Bronchial epithelial cell (primary cell): ENCODE data around the gene SGCA. TPM values are rescaled to one million over a fixed set of nuclear protein-coding genes. Genes with fewer than 3 reads are reported as not detected.

Experiments
- DNase-seq: peaks from one replicate; pipeline ENCODE4 v3.0.0-alpha.2; 2010; ENCODE audit warnings: low read depth
- FAIRE-seq: peaks from 2 replicates; lab custom pipeline; 2011; peaks lifted over from hg19 to GRCh38; lab: Jason Lieb, UNC
- H3K27me3 ChIP-seq: 2 replicates; pipeline ENCODE4 v1.5.1; 2011; ENCODE audit warnings: low read length; ENCODE audit not compliant: control insufficient read depth, insufficient read depth
- H3K36me3 ChIP-seq: 2 replicates; pipeline ENCODE4 v1.5.1; 2011; ENCODE audit warnings: low read length; ENCODE audit not compliant: control insufficient read depth, insufficient read depth
- H3K4me3 ChIP-seq: 2 replicates; pipeline ENCODE4 v1.5.1; 2011; ENCODE audit warnings: mild to moderate bottlenecking, low read depth, low read length, control low read depth
- total RNA-seq: library from RNA; depleted of rRNA; stranded (reverse); fragments of >200 nt; gene quantifications from 2 replicates; pipeline ENCODE4 v1.2.1, GENCODE V29; 2014
- TF ChIP-seq, protein P1 (sequence below): IDR thresholded peaks from 2 replicates; pipeline ENCODE4 v1.5.1; 2011; ENCODE audit warnings: mild to moderate bottlenecking, moderate library complexity, low read length, control low read depth, inconsistent platforms; ENCODE audit not compliant: insufficient read depth, severe bottlenecking

Gene SGCA
- total RNA-seq, 1 donor from 2014 or later = not detected

DNA sequence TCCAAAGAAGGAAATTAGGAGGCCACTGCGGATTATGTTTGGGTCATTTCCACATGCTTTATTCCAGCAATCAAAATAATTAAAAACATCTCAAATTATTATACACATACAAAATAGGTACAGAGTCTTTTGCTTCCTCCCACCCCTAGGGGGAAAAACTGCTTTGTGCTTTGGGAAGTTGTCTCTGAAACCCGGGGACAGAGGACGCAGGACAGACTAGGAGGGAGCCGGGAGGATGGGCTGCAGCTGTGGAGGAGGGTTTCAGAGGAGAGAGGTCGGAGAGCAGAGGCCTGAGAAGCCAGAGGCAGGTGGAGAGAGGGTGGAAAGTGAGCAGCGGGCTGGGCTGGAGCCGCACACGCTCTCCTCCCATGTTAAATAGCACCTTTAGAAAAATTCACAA, 18.3 kb downstream of the SGCA start:
- no peak for FAIRE-seq

DNA sequence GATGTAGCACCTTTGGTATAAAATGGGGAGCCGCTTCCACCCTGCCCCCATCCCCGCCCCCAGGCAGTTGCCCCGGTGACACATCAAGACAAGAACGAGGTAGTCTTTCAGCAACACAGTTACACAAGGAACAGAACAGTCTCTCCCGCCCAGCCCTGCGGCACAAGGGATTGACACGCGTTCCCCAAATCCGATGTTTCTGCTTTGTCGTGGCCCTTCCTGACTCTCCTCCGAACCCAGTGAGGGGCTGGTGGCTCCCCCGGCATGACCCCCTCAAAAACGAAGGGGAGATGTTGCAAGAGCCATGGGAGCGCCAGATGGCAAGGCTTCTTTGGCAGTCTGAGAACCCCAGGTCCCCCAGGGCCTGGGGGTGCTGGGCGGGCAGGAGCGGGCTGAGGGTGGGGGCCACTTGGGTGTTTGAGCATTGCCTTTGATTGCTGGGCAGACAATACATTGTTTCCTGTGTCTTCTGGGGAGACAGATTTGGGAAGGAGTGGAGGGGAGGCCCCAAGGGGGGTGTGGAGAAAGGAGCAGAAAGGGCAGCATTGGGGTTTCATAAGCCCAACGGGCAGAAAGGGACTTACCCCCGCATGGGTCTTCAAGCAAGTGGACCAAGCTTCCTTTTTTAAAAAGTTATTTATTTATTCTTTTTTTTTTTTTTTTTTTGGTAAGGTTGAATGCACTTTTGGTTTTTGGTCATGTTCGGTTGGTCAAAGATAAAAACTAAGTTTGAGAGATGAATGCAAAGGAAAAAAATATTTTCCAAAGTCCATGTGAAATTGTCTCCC, 19.0 kb downstream of the SGCA start:
- TF ChIP-seq, protein P1, sequence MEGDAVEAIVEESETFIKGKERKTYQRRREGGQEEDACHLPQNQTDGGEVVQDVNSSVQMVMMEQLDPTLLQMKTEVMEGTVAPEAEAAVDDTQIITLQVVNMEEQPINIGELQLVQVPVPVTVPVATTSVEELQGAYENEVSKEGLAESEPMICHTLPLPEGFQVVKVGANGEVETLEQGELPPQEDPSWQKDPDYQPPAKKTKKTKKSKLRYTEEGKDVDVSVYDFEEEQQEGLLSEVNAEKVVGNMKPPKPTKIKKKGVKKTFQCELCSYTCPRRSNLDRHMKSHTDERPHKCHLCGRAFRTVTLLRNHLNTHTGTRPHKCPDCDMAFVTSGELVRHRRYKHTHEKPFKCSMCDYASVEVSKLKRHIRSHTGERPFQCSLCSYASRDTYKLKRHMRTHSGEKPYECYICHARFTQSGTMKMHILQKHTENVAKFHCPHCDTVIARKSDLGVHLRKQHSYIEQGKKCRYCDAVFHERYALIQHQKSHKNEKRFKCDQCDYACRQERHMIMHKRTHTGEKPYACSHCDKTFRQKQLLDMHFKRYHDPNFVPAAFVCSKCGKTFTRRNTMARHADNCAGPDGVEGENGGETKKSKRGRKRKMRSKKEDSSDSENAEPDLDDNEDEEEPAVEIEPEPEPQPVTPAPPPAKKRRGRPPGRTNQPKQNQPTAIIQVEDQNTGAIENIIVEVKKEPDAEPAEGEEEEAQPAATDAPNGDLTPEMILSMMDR = no peak
- Histone ChIP-seq H3K27me3 (no peaks in the 10 kb centered on the region), H3K4me3 (no peak overlapping the region), H3K36me3 (peaks cover 27% of the 10 kb centered on the region)
- FAIRE-seq (no peak), DNase-seq (peak; percentile 69)

More for the DNA sequence above, 18.3 kb downstream of the SGCA start:
- Histone ChIP-seq H3K36me3 (peaks cover 23% of the 10 kb centered on the region), H3K27me3 (no peaks in the 10 kb centered on the region), H3K4me3 (no peak overlapping the region)
- TF ChIP-seq, protein P1 = no peak
- no peak for DNase-seq

GRCh38 chr17:50185631-50186471, 20.0 kb downstream of the SGCA start:
- Histone ChIP-seq H3K27me3 (no peaks in the 10 kb centered on the region), H3K4me3 (no peak overlapping the region), H3K36me3 (peaks cover 32% of the 10 kb centered on the region)
- FAIRE-seq = no peak
- TF ChIP-seq, protein P1 = no peak
- DNase-seq = no peak

DNA sequence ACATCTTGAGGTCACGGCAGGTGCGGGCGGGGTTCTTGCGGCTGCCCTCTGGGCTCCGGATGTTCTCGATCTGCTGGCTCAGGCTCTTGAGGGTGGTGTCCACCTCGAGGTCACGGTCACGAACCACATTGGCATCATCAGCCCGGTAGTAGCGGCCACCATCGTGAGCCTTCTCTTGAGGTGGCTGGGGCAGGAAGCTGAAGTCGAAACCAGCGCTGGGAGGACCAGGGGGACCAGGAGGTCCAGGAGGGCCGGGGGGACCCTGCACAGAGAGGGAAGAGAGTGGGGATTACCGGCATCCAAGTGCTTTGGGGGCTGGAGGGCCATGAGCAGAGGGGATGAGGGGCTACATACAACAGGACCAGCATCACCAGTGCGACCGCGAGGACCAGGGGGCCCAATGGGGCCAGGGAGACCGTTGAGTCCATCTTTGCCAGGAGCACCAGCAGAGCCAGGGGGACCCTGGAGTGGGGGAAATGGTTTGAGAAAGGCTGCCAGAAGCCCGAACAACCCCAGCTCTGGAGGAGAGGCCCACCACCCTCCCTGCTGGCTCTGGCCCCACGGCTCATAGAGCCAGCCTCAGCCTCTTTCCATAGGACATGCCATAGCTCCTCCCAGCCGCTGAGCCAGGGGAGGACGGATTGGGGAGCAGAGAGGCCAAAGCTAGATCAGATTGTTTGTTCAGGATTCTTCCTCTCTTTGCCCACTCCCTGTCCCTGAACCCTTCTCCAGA, 21.0 kb downstream of the SGCA start:
- no peak for DNase-seq
- FAIRE-seq = no peak
- H3K36me3 ChIP-seq = peaks cover 32% of the 10 kb centered on the region
- no peaks in the 10 kb centered on the region for H3K27me3 ChIP-seq
- TF ChIP-seq, protein P1 = no peak
- no peak overlapping the region for H3K4me3 ChIP-seq

DNA sequence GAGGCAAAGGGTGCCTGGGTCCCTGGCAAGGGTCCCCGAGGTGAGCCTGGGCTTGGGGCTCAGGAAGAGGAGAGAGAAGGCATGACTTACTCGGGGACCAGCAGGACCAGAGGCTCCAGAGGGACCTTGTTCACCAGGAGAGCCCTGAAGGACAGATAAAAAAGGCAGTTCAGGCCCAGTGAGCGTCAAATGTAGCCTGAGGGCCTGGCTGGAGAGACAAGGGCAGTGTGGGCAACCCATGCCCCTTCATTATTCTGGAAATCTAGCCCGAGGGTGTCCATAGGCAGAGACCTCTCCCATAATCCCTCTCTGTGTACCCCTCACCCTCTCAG, 21.6 kb downstream of the SGCA start:
- DNase-seq (no peak), FAIRE-seq (no peak)
- Histone ChIP-seq H3K27me3 (no peaks in the 10 kb centered on the region), H3K36me3 (peaks cover 32% of the 10 kb centered on the region), H3K4me3 (no peak overlapping the region)
- TF ChIP-seq, protein P1 = no peak
